ENCODE measurements around the gene SERBP1.
A peak's percentile ranks its signal among the peaks of the same experiment; 100 is the strongest.
"Not testable (repeated sequence)": the region's sequence is repeated elsewhere in the genome, so short reads cannot be mapped to it uniquely, and the experiment has no call there.

The SERBP1 gene

GRCh38 chr1:67430358-67431155 lies at the start of gene SERBP1:
SERBP1 (minus strand) TSS chr1:67430402; CDS start chr1:67430300, 102 bp downstream.
- DNase-seq, result peak; percentile 96

- no peak for DNase-seq
Measured at GRCh38 chr1:67479146-67479891, 49.1 kb upstream of the SERBP1 start.

DNA sequence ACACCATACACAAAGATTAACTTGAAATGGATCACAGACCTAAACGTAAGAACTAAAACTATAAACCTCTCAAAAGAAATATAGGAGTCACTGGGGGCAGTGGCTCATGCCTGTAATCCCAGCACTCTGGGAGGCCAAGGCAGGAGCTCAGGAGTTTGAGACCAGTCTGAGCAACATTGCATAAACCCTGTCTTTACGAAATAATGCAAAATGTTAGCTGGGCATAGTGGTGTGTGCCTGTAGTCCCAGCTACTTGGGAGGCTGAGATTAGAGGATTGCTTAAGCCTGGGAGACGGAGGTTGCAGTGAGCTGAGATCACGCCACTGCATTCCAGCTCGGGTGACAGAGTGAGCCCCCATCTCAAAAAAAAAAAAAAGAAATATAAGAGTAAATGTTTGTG lies 46.7 kb upstream of the SERBP1 start:
- no peak for DNase-seq

- DNase-seq, result no peak
Measured at GRCh38 chr1:67476006-67476482, 45.8 kb upstream of the SERBP1 start.

GRCh38 chr1:67472056-67472455 lies 41.9 kb upstream of the SERBP1 start:
- no peak for DNase-seq

DNA sequence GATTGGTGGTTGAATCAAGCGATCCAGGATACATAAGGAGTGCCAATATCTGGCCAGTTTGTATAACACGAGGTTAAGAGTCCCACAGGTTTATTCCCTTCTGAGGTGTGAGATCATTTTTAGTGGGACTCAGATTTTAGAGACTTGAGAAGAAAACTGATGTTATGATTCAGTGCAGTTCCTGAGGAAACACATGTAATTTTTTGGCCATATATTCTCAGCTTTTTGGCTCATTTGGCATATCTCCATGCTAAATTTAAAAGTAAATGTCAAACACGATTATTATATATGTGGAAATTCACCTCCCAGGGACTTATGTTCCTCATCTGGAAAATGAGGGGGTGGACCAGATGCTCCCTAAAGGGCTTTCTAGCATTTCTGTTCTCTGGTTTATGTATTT lies 39.2 kb upstream of the SERBP1 start:
- no peak for DNase-seq

DNA sequence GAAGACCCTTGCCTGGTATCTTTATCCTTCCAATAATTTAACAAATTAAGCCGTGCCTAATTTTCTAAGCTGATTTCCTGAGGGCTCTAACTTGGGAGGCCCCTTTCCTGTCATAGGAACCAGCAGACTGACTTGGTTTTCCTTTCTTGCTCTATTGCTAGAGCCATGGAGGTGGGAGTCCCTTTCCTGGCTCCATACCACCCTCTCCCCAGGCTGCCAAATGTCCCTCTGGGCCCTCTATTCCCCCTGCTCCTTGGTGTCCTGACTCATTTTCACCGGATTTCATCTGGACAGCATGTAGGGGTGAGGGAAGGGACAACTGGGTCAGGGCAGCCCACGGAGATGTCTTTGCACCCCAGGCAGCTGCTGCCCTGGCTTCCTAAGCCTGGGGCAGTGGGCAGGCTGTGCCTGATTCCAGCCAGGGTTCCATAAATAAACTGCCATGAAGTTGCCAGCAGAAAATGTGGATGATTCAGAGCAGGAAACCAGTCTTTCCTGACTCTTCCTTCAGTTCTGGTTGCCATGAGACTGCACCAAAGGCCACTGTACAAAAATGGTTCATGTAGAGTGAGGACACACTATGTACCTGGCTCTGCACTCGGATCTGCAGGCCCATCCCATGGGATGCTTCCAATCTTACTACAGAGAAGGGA lies 38.0 kb upstream of the SERBP1 start:
- no peak for DNase-seq

DNA sequence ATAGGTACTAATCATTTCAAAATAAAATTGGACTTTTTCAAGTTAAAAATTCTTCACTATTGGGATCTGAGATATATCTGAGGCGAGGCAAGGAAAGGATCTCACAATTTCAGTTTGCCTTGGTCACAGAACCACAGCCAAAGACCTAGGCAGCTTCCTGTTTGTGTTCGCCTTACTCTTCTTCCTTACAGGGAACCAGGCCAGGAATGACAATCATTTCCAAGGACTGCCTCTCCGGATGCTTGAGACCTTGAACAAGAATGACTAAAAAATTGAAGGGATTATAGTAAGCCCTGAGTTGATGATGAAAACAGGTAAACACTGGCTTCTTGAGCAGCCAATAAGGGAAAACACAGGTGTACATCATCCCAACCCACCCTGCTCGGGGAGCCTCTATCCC lies 35.2 kb upstream of the SERBP1 start:
- DNase-seq, result no peak

DNA sequence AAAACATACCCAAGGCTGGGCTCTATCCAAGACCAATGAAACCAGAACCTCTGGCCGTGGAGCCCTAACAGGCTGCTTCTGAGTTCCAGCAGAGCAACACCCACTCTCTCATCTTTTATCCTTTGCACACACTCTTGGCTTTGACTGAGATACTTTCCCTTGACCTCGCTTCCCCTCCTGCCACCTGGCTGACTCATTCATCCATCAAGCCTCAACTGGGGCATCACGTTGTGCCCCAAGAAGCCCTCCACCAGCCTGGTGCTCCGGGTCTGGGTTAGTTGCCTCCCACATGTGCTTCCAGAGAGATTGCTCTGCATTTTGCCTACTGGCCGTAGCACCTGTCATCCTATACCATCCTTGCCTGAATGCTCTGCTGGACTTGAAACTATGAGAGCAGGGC lies 34.5 kb upstream of the SERBP1 start:
- DNase-seq, result no peak

- no peak for DNase-seq
Measured at GRCh38 chr1:67464058-67464457, 33.9 kb upstream of the SERBP1 start.

DNA sequence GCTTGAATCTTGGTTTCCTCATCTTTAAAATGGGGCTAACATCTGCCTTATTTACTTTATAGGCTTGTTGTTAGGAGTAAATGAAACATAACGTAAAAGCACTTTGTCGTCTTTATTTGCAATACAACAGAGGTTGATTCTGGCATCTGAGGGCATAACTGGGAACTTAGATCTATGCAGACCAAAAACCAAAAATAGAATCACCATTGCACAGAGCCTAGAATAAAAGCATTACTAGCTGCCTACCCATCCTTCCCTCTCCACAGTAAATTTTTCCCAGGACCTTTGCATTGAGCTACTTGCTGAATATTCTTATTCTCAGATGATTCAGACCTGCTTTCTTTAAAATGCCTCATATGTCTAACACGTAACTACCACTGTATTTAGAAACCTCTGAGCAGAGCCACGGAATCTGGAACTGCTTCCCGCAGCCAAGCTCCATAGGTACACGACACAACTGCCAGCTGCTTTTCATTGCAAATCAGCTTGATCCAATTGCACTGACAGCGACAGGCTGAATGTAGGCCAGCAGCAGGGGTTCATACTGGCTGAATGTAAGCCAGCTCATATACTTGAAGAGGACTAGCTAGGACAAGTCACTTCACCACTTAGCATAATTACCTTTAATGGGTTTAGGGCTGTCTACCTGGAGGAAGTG lies 33.2 kb upstream of the SERBP1 start:
- DNase-seq, result no peak

GRCh38 chr1:67460676-67461500 lies 30.7 kb upstream of the SERBP1 start:
- DNase-seq, result no peak

DNA sequence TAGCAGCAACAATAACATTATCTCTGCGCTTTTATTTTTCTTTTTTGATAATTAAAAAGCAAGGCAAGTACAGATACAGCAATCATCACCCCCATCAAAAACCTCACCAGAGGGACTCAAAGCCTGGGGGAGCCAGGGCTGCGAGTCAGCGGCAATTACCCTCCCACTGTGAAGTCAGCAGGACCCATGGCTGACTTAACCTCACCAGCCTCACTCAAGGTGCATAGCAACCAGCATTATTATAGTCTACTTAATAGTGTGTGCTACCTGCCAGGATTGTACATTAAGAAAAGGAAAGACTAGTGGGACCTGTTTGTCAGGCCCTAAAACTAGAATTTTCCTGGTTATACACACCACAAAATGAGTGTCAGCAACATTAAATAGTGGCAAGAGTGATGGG lies 28.9 kb upstream of the SERBP1 start:
- no peak for DNase-seq

GRCh38 chr1:67458663-67459062 lies 28.5 kb upstream of the SERBP1 start:
- DNase-seq, result no peak

DNA sequence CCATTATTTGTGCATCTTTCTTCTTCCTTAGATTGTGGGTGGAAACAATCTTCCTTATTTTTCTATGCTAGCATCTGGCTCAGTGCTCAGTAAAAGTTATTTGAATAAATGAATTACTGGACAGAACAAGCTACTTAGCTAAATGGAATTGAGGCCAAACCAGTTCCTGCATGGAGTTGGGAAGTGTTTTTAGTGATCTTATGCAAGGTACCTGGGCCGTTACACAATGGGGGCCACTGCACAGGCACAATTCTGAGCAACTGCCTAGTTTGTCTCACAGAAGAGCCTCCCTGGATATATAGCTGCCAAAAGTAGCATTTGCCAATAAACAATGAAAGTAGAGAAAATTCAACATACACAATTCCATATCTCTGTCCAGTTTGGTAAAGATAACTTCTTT lies 27.0 kb upstream of the SERBP1 start:
- no peak for DNase-seq

DNA sequence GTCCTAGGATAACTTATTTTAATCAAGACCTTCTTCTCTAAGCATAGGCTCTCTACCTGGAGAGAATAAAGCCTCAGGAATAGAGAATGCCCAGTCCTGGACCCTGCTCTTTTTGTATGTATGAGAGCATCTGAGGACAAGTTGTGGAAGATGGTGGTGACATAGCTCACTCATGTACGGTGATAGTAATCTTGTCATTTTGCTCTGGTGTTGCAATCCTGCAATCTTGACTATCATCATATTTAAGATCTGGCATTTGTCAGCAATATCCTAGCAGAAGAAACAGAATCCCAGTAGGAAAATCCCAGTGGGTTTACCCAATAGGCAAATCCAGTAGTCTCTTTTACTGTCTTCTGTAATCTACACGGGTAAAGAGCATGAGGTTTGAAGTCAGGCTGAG lies 21.6 kb upstream of the SERBP1 start:
- no peak for DNase-seq

DNA sequence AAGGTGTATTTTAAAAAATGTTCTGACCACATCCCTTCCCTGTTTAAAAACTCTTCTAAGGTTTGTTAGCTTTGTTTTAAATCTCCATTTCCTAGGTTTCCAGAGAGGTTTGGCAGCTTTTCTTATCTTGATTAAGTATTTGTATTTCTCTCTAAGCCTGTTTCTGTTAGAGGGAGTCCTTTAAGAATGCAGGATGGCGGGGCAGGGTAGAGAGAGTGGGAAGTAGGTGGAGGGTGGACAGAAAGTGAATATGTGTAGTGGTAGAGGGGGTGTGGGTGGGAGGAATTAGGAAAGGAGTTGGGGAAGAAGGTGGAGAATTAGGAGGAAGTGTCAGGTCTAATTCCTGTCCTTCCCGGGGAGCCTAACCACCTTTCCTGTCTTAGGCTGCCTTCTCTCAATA lies 21.2 kb upstream of the SERBP1 start:
- no peak for DNase-seq

DNA sequence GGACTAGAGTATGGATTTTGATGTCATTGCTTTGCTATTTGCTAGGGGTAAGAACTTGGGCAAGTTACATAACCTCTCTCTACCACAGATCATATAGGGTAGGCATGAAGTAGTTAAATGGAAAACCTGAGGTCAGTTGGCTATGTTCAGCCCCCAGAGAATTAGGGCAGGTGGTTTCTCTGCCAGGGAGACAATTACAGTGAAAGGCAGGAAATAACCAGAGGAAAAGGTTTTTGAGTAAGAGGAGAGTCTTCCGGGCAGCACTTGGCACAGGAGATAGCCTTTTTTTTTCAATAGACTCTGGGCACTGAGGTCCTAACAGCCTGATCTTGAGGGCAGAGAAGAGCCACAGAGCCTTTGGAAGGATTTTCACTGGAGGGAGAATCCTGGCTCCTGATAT lies 16.7 kb upstream of the SERBP1 start:
- DNase-seq, result no peak

- DNase-seq, result not testable (repeated sequence)
Measured at GRCh38 chr1:67446014-67446413, 15.8 kb upstream of the SERBP1 start.

DNA sequence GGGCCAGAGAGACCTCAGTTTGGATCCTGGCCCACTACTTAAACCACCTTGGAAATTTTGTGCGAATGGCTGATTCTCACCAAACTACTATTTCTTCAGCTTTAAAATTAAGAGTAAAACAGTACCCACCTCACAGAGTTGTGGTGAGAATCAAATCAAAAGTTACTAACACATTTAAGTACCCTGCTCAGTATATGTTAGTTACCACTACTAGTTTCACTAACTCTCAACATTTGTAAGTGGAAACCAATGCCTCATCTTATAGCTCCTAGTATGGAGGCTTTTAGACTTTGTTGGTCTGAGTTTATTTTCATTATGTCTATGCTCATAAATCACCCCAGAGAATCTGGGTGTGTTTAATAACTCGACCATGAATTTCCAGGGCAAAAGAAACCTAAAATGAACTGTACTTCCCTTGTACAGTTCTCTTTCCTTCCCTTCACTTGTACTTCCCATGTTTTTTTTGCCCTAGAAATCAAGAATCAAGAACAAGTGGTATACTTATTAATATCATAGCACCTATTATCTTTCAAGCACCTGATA lies 11.6 kb upstream of the SERBP1 start:
- no peak for DNase-seq

DNA sequence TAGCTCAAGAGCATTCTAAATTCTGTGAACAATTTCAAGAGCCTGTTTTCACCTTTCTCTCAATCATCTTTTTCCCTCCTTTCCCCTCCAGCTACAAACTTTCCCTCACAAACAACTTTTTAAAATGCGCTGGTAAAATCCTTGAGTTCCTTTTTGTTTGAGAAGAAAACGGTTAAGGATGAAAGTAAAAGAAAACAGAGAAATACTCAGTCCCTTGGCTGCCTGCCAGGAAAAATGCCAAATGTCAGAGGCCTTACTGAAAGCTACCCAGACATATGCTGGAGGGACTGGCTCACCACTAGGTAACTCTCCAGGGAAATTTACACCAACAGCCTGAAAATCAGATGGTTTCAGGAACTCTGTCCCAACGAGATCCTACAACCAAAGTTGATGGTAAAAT lies 11.0 kb upstream of the SERBP1 start:
- DNase-seq, result peak; percentile 57

DNA sequence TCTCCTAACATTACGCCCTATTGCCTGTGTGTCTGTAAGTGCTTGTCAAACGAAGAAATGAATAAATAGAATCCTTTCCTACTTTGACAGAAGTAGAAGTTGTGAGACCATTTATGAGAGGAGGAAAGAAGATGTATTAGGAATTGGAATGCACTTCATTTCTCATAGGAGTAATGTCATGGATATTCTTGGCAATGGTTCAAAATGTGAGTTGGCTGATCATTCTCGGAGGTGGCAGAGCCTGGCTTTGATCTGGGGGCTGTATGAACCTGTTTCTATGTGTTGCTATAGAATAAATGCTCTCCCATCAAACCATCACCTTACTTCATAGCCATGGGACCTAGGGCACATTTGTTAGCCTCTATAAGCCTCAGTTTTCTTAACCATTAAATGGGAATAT lies 10.1 kb upstream of the SERBP1 start:
- no peak for DNase-seq
